ENCODE measurements around the gene KIR3DL1. TPM values are rescaled to one million over a fixed set of nuclear protein-coding genes. Genes with fewer than 3 reads are reported as not detected.

KIR3DL1 gene
- total and polyA plus RNA-seq, 2 experiments from 2014 or later = not detected

DNA sequence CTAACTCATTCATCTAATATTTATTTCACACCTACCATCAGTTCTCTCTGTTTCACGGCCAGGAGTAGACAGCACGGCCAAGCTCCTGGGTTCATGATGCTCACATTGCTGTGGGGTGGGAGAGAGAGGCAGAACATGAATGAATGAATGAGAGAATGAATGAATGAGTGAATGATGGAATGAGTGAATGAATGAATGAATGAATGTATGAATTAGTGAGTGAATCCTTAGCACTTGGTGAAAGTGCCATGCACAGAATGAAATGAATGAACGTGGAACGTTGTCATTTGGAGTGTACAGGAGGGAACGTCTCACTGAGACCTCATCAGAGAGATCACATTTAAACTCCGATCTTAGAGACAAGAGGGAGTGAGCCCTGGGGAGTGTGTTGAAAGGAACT, 24.8 kb upstream of the KIR3DL1 start:
- Histone ChIP-seq H3K4me3 (no peak overlapping the region), H3K36me3 (replicated peaks; ENCODE audit: insufficient read depth, low read depth) (no peaks in the 10 kb centered on the region), H2AFZ (no peak overlapping the region), H3K9me2 (replicated peaks; ENCODE audit: insufficient read depth) (no peaks in the 10 kb centered on the region), H3K4me1 (ENCODE audit: insufficient read depth) (no peaks in the 10 kb centered on the region), H3K79me2 (no peaks in the 10 kb centered on the region), H3K27me3 (no peaks in the 10 kb centered on the region), H3K27ac (no peak overlapping the region), H4K20me1 (ENCODE audit: insufficient read depth, poor library complexity, severe bottlenecking) (no peaks in the 10 kb centered on the region), H3K9me3 (ENCODE audit: low read depth) (no peaks in the 10 kb centered on the region), H3K4me2 (no peak overlapping the region)
- DNase-seq (ENCODE audit: low spot score) = no peak
- TF ChIP-seq EZH2 (IDR thresholded peaks at IDR 0.05; ENCODE audit: borderline replicate concordance) (no peak), EZH2phosphoT487 (IDR thresholded peaks at IDR 0.05; ENCODE audit: low read depth, severe bottlenecking, unreplicated experiment) (no peak)
- TF ChIP-seq, protein P1, sequence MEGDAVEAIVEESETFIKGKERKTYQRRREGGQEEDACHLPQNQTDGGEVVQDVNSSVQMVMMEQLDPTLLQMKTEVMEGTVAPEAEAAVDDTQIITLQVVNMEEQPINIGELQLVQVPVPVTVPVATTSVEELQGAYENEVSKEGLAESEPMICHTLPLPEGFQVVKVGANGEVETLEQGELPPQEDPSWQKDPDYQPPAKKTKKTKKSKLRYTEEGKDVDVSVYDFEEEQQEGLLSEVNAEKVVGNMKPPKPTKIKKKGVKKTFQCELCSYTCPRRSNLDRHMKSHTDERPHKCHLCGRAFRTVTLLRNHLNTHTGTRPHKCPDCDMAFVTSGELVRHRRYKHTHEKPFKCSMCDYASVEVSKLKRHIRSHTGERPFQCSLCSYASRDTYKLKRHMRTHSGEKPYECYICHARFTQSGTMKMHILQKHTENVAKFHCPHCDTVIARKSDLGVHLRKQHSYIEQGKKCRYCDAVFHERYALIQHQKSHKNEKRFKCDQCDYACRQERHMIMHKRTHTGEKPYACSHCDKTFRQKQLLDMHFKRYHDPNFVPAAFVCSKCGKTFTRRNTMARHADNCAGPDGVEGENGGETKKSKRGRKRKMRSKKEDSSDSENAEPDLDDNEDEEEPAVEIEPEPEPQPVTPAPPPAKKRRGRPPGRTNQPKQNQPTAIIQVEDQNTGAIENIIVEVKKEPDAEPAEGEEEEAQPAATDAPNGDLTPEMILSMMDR (IDR thresholded peaks at IDR 0.05; ENCODE audit: poor library complexity) = no peak
- WGBS (ENCODE audit: low lambda C conversion rate, missing lambda C conversion rate) = 76% methylated on average over 6 of the region's 6 CpGs

DNA sequence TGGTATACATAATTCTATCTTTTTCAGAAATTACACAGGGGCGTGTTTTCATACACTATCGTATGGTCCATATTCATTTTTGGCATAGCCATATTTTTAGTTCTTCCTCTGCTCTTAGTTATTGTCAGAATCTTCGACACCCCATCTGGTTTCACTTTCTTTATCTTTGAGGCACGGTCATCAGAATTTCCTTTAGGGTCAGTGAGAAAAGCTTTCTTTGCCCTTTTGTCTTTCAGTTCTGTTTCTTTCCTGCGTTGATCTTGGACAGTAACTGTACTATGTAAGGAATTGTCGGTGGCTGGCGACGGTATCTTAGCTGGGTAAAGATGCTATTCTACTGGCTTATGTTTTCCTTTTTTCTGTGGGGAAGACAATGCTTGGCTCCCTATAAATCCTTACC, 23.5 kb upstream of the KIR3DL1 start:
- no peaks in the 10 kb centered on the region for H3K4me1 ChIP-seq (ENCODE audit: insufficient read depth)
- H4K20me1 ChIP-seq (ENCODE audit: insufficient read depth, poor library complexity, severe bottlenecking) = no peaks in the 10 kb centered on the region
- DNase-seq (ENCODE audit: low spot score) = no peak
- no peaks in the 10 kb centered on the region for H3K79me2 ChIP-seq
- TF ChIP-seq EZH2 (IDR thresholded peaks at IDR 0.05; ENCODE audit: borderline replicate concordance) (no peak), EZH2phosphoT487 (IDR thresholded peaks at IDR 0.05; ENCODE audit: low read depth, severe bottlenecking, unreplicated experiment) (no peak)
- TF ChIP-seq, protein P1 (IDR thresholded peaks at IDR 0.05; ENCODE audit: poor library complexity) = no peak
- no peaks in the 10 kb centered on the region for H3K36me3 ChIP-seq (replicated peaks; ENCODE audit: insufficient read depth, low read depth)
- 74% methylated on average over 8 of the region's 8 CpGs for WGBS (ENCODE audit: low lambda C conversion rate, missing lambda C conversion rate)
- no peak overlapping the region for H3K4me3 ChIP-seq
- H3K9me2 ChIP-seq (replicated peaks; ENCODE audit: insufficient read depth) = no peaks in the 10 kb centered on the region
- H3K27ac ChIP-seq = no peak overlapping the region
- H3K27me3 ChIP-seq = no peaks in the 10 kb centered on the region
- no peak overlapping the region for H2AFZ ChIP-seq
- H3K9me3 ChIP-seq (ENCODE audit: low read depth) = no peaks in the 10 kb centered on the region
- H3K4me2 ChIP-seq = no peak overlapping the region

DNA sequence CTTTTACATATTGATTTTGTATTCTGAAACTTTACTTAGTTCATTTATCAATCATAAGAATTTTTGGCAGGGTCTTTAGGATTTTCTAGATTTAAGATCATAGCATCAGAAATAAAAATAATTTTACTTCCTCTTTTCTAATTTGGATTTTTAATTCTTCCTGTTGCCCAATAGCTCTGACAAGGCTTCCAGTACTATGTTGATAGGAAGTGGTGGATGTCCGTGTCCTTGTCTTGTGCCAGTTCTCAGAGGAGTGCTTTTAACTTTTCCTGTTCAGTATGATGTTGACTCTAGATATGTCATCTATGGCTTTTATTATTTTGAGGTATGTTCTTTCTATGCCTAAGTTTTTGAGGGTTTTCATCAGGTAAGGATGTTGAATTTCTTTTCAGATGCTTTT, 20.5 kb upstream of the KIR3DL1 start:
- no peak overlapping the region for H3K4me2 ChIP-seq
- no peak for DNase-seq (ENCODE audit: low spot score)
- TF ChIP-seq, protein P1 (IDR thresholded peaks at IDR 0.05; ENCODE audit: poor library complexity) = no peak
- no peak for TF ChIP-seq EZH2 (IDR thresholded peaks at IDR 0.05; ENCODE audit: borderline replicate concordance)
- no peak for TF ChIP-seq EZH2phosphoT487 (IDR thresholded peaks at IDR 0.05; ENCODE audit: low read depth, severe bottlenecking, unreplicated experiment)
- H3K4me3 ChIP-seq = no peak overlapping the region
- no peaks in the 10 kb centered on the region for H4K20me1 ChIP-seq (ENCODE audit: insufficient read depth, poor library complexity, severe bottlenecking)
- WGBS (ENCODE audit: low lambda C conversion rate, missing lambda C conversion rate) = 47% methylated on average over 1 of the region's 1 CpG
- no peak overlapping the region for H2AFZ ChIP-seq
- H3K79me2 ChIP-seq = no peaks in the 10 kb centered on the region
- H3K4me1 ChIP-seq (ENCODE audit: insufficient read depth) = no peaks in the 10 kb centered on the region
- H3K9me2 ChIP-seq (replicated peaks; ENCODE audit: insufficient read depth) = no peaks in the 10 kb centered on the region
- no peaks in the 10 kb centered on the region for H3K9me3 ChIP-seq (ENCODE audit: low read depth)
- H3K27ac ChIP-seq = no peak overlapping the region
- no peaks in the 10 kb centered on the region for H3K36me3 ChIP-seq (replicated peaks; ENCODE audit: insufficient read depth, low read depth)
- H3K27me3 ChIP-seq = no peaks in the 10 kb centered on the region

- DNase-seq (ENCODE audit: low spot score) = no peak
- TF ChIP-seq, protein P1 (IDR thresholded peaks at IDR 0.05; ENCODE audit: poor library complexity) = no peak
- no peak for TF ChIP-seq EZH2phosphoT487 (IDR thresholded peaks at IDR 0.05; ENCODE audit: low read depth, severe bottlenecking, unreplicated experiment)
- Histone ChIP-seq H3K36me3 (replicated peaks; ENCODE audit: insufficient read depth, low read depth) (no peaks in the 10 kb centered on the region), H3K4me3 (no peak within 1 kb of the TSS), H3K27ac (no peak within 1 kb of the TSS), H3K27me3 (no peaks in the 10 kb centered on the region), H3K4me1 (ENCODE audit: insufficient read depth) (no peaks in the 10 kb centered on the region), H3K9me3 (ENCODE audit: low read depth) (no peaks in the 10 kb centered on the region), H2AFZ (no peak within 1 kb of the TSS), H3K9me2 (replicated peaks; ENCODE audit: insufficient read depth) (no peaks in the 10 kb centered on the region), H4K20me1 (ENCODE audit: insufficient read depth, poor library complexity, severe bottlenecking) (no peaks in the 10 kb centered on the region), H3K4me2 (no peak within 1 kb of the TSS), H3K79me2 (no peaks in the 10 kb centered on the region)
- WGBS (ENCODE audit: low lambda C conversion rate, missing lambda C conversion rate) = 81% methylated on average over 10 of the region's 10 CpGs
Measured at GRCh38 chr19:54803410-54803809, 12.9 kb upstream of the KIR3DL1 start, which contains the start of gene KIR2DL4. KIR2DL4 (plus strand) TSS chr19:54803610; CDS start chr19:54803652, 42 bp downstream.
